H1 (cell line): ENCODE measurements around the gene SIPA1L3. TPM values are rescaled to one million over a fixed set of nuclear protein-coding genes. Genes with fewer than 3 reads are reported as not detected.

Experiments
- CTCF ChIA-PET: fragments of 300-600 bp; sonication (Branson Sonifier 250); formaldehyde crosslinking; loops from one replicate; lab custom pipeline; 2021; ENCODE audit not compliant: partially characterized antibody; lab: Charles Lee
- POLR2A ChIA-PET: fragments of 300-600 bp; sonication (Branson Sonifier 250); formaldehyde crosslinking; loops from one replicate; lab custom pipeline; 2021; ENCODE audit warnings: inconsistent platforms; ENCODE audit not compliant: partially characterized antibody; lab: Charles Lee
- DNase-seq, 2 experiments: peaks; one replicate each; pipeline versions ENCODE4 v3.0.0 to v3.0.0-alpha.2; 2010 to 2022; ENCODE audit warnings: low spot score in 2 of 2, low read depth in 1 of 2, mixed read lengths in 1 of 2
- FAIRE-seq: peaks from 2 replicates; lab custom pipeline; 2011; peaks lifted over from hg19 to GRCh38; lab: Jason Lieb, UNC
- H2AFZ ChIP-seq: 2 replicates; pipeline ENCODE4 v1.8.1; 2012; ENCODE audit warnings: low read length, inconsistent platforms
- H2AK5ac ChIP-seq: 2 replicates; pipeline ENCODE4 v1.6.1; 2013; ENCODE audit warnings: low read depth, low read length
- H2BK120ac ChIP-seq: replicated peaks from 2 replicates; pipeline ENCODE3; 2013; ENCODE audit warnings: low read depth, low read length, inconsistent platforms
- H2BK12ac ChIP-seq: 2 replicates; pipeline ENCODE4 v1.6.1; 2013; ENCODE audit warnings: low read depth, low read length
- H2BK15ac ChIP-seq: 2 replicates; pipeline ENCODE4 v1.6.1; 2013; ENCODE audit warnings: low read length
- H2BK20ac ChIP-seq: 2 replicates; pipeline ENCODE4 v1.6.1; 2013; ENCODE audit warnings: low read length
- H2BK5ac ChIP-seq: 2 replicates; pipeline ENCODE4 v1.6.1; 2013; ENCODE audit warnings: low read depth, low read length
- H3K14ac ChIP-seq: 2 replicates; pipeline ENCODE4 v1.6.1; 2013; ENCODE audit warnings: inconsistent platforms; ENCODE audit not compliant: insufficient read length
- H3K18ac ChIP-seq: 2 replicates; pipeline ENCODE4 v1.6.1; 2013; ENCODE audit warnings: low read length; ENCODE audit errors: extremely low read depth
- H3K23ac ChIP-seq: 2 replicates; pipeline ENCODE4 v1.6.1; 2013; ENCODE audit warnings: inconsistent platforms; ENCODE audit not compliant: insufficient read length
- H3K23me2 ChIP-seq: 2 replicates; pipeline ENCODE4 v1.6.1; 2013; ENCODE audit warnings: low read depth, low read length
- H3K27ac ChIP-seq: 2 replicates; pipeline ENCODE4 v1.6.1; 2011; ENCODE audit warnings: low read depth, low read length, inconsistent platforms
- H3K27me3 ChIP-seq, 4 experiments: replicated peaks in 1 of 4; 1 replicate in 1 of 4; 2 replicates in 3 of 4; pipeline versions ENCODE4 v1.6.1 to v1.8.1; 2011 to 2013; ENCODE audit warnings: low read length in 3 of 4, mild to moderate bottlenecking in 3 of 4, inconsistent platforms in 2 of 4, mixed read lengths in 2 of 4, moderate library complexity in 1 of 4; ENCODE audit not compliant: control insufficient read depth in 3 of 4, insufficient read depth in 3 of 4; ENCODE audit errors: extremely low read depth in 1 of 4
- H3K36me3 ChIP-seq, 4 experiments: 2 replicates each; pipeline versions ENCODE4 v1.6.1 to v1.8.1; 2011 to 2013; ENCODE audit warnings: mild to moderate bottlenecking in 4 of 4, low read length in 3 of 4, moderate library complexity in 2 of 4, control low read depth in 1 of 4, inconsistent platforms in 1 of 4; ENCODE audit not compliant: insufficient read depth in 4 of 4, control insufficient read depth in 2 of 4
- H3K4ac ChIP-seq: replicated peaks from 2 replicates; pipeline ENCODE3; 2013; ENCODE audit warnings: low read length, low read depth, mixed read lengths, inconsistent platforms; ENCODE audit not compliant: insufficient read length
- H3K4me1 ChIP-seq, 4 experiments: replicated peaks in 1 of 4; 1 replicate in 1 of 4; 2 replicates in 3 of 4; pipeline versions ENCODE4 v1.6.1 to v1.8.1; 2011 to 2013; ENCODE audit warnings: low read length in 3 of 4, inconsistent platforms in 2 of 4, mixed read lengths in 1 of 4; ENCODE audit not compliant: insufficient read depth in 4 of 4, control insufficient read depth in 3 of 4
- H3K4me2 ChIP-seq, 2 experiments: 2 replicates each; pipeline versions ENCODE4 v1.6.1 to v1.8.1; 2011 to 2013; ENCODE audit warnings: low read depth in 2 of 2, low read length in 2 of 2, control low read depth in 1 of 2, inconsistent platforms in 1 of 2, mild to moderate bottlenecking in 1 of 2; ENCODE audit not compliant: insufficient read depth in 1 of 2
- H3K4me3 ChIP-seq, 4 experiments: fragments of 200-600, 300-600 bp in 1 of 4; sonication (generic), shearing (Covaris generic), sonication (Bioruptor Twin) in 1 of 4; 2 replicates each; pipeline versions ENCODE4 v1.5.1 to v1.8.1; 2011 to 2016; ENCODE audit warnings: low read length in 4 of 4, low read depth in 3 of 4, control low read depth in 2 of 4, inconsistent platforms in 2 of 4, mild to moderate bottlenecking in 2 of 4, mixed read lengths in 1 of 4, moderate library complexity in 1 of 4; ENCODE audit not compliant: insufficient read depth in 2 of 4; ENCODE audit errors: extremely low read depth in 1 of 4
- H3K56ac ChIP-seq: replicated peaks from 2 replicates; pipeline ENCODE3; 2013; ENCODE audit warnings: low read depth, mild to moderate bottlenecking, mixed read lengths, low read length, inconsistent platforms; ENCODE audit not compliant: insufficient read length
- H3K79me1 ChIP-seq: 2 replicates; pipeline ENCODE4 v1.6.1; 2013; ENCODE audit warnings: low read depth, low read length, control low read depth
- H3K79me2 ChIP-seq, 2 experiments: 2 replicates each; pipeline versions ENCODE4 v1.6.1 to v1.8.1; 2012 to 2013; ENCODE audit warnings: low read length in 2 of 2, mild to moderate bottlenecking in 2 of 2, inconsistent platforms in 1 of 2; ENCODE audit not compliant: insufficient read depth in 2 of 2, control insufficient read depth in 1 of 2
- H3K9ac ChIP-seq, 4 experiments: replicated peaks in 1 of 4; 1 replicate in 1 of 4; 2 replicates in 3 of 4; pipeline versions ENCODE4 v1.6.1 to v1.8.1; 2011 to 2013; ENCODE audit warnings: low read depth in 3 of 4, low read length in 3 of 4, control low read depth in 2 of 4, mild to moderate bottlenecking in 2 of 4, moderate library complexity in 2 of 4, inconsistent platforms in 1 of 4; ENCODE audit errors: extremely low read depth in 1 of 4
- H3K9me3 ChIP-seq, 2 experiments: 2 replicates each; pipeline versions ENCODE4 v1.6.1 to v1.8.1; 2012 to 2013; ENCODE audit warnings: mild to moderate bottlenecking in 2 of 2, moderate library complexity in 2 of 2, control low read depth in 1 of 2, inconsistent platforms in 1 of 2, low read depth in 1 of 2, low read length in 1 of 2, mixed read lengths in 1 of 2; ENCODE audit not compliant: insufficient read depth in 2 of 2
- H4K20me1 ChIP-seq, 2 experiments: replicated peaks in 1 of 2; 2 replicates each; pipeline versions ENCODE3 to v1.8.1; 2011 to 2013; ENCODE audit warnings: inconsistent platforms in 2 of 2, low read length in 2 of 2, mild to moderate bottlenecking in 1 of 2; ENCODE audit not compliant: insufficient read depth in 2 of 2, control insufficient read depth in 1 of 2
- H4K5ac ChIP-seq: 2 replicates; pipeline ENCODE4 v1.6.1; 2013; ENCODE audit warnings: low read length, low read depth, mixed read lengths, inconsistent platforms; ENCODE audit not compliant: insufficient read length
- H4K8ac ChIP-seq: 2 replicates; pipeline ENCODE4 v1.8.0; 2013; ENCODE audit warnings: mild to moderate bottlenecking, moderate library complexity, low read length, inconsistent platforms; ENCODE audit not compliant: insufficient read depth; ENCODE audit errors: extremely low read depth
- H4K91ac ChIP-seq: replicated peaks from 2 replicates; pipeline ENCODE3; 2013; ENCODE audit warnings: low read length, mixed read lengths, inconsistent platforms; ENCODE audit not compliant: insufficient read length
- ATF2 ChIP-seq: IDR thresholded peaks from 2 replicates; pipeline ENCODE4 v1.6.1; 2012; ENCODE audit warnings: low read length, inconsistent platforms
- CBX8 ChIP-seq: fragments of 300-800, 300-1000 bp; sonication (generic); IDR thresholded peaks from 2 replicates; pipeline ENCODE4 v1.7.1; 2016; ENCODE audit warnings: low read depth, low read length, borderline replicate concordance
- MAX ChIP-seq: IDR thresholded peaks from 2 replicates; pipeline ENCODE4 v1.6.1; 2012; ENCODE audit warnings: inconsistent platforms
- NANOG ChIP-seq: IDR thresholded peaks from 2 replicates; pipeline ENCODE4 v1.6.1; 2011; ENCODE audit warnings: low read length, low read depth, mild to moderate bottlenecking, inconsistent platforms; ENCODE audit not compliant: insufficient read depth, poor library complexity, severe bottlenecking
- SIN3A ChIP-seq, 2 experiments: IDR thresholded peaks in 1 of 2; conservative IDR thresholded peaks in 1 of 2; 2 replicates each; pipeline ENCODE4 v1.6.1; 2011 to 2012; ENCODE audit warnings: low read length in 2 of 2, improper control_type of control experiment in 1 of 2, low read depth in 1 of 2, mild to moderate bottlenecking in 1 of 2
- TAF7 ChIP-seq: optimal IDR thresholded peaks from 2 replicates; pipeline ENCODE3; 2011; ENCODE audit warnings: low read depth, mild to moderate bottlenecking, inconsistent platforms, low read length, moderate library complexity, borderline replicate concordance
- TEAD4 ChIP-seq: IDR thresholded peaks from 2 replicates; pipeline ENCODE4 v1.6.1; 2012; ENCODE audit warnings: low read depth, low read length, inconsistent platforms, mixed read lengths
- YY1 ChIP-seq: IDR thresholded peaks from 2 replicates; pipeline ENCODE4 v1.6.1; 2011; ENCODE audit warnings: low read depth, mild to moderate bottlenecking, low read length
- WGBS, 2 experiments: shearing (Covaris generic) in 1 of 2; methylation state at CpG; one replicate each; pipeline versions ENCODE4 v1.1.6 to v1.1.7; 2013 to 2015; ENCODE audit warnings: low lambda C conversion rate in 2 of 2, mixed read lengths in 2 of 2, inconsistent platforms in 1 of 2, low coverage in 1 of 2, missing lambda C conversion rate in 1 of 2; ENCODE audit not compliant: insufficient replicate concordance in 2 of 2, insufficient coverage in 1 of 2, insufficient read length in 1 of 2; ENCODE audit errors: extremely low coverage in 1 of 2, missing lambda C conversion rate in 1 of 2; 5-methylcytosine and 5-hydroxymethylcytosine counted together
- polyA plus RNA-seq, 7 experiments: library from polyadenylated mRNA; depleted of rRNA in 3 of 7; stranded (reverse) in 5 of 7; unstranded in 2 of 7; fragments of >200 nt in 5 of 7; fragments of 200-250 nt in 2 of 7; gene quantifications; 1 replicate in 5 of 7; 2 replicates in 1 of 7; 4 replicates in 1 of 7; pipeline versions ENCODE4 v1.2.1 to v1.2.3, GENCODE V29; 2011 to 2013; ENCODE audit warnings: missing spikeins in 2 of 7, mixed read lengths in 2 of 7
- total RNA-seq: library from RNA; stranded (reverse); fragmentation: NEBNext Ultra II Directional; extraction: Animal tissue kit (Norgen Biotek cat#: 25700); gene quantifications from 2 replicates; pipeline ENCODE4 v1.2.1, GENCODE V29; 2021

Gene SIPA1L3
- total and polyA plus RNA-seq, 2 of the 8 experiments (the other 6 are each of a cell fraction or from before 2014, with no cell fraction given) = 15.0 to 54.9 TPM

- Histone ChIP-seq H3K4me3 (peak overlapping the region; percentile 31 to 50 (median 40); a peak in 5 of 8 replicates), H2BK12ac (peak overlapping the region; percentile 5; the same call in 1 of the 2 replicates), H3K79me1 (peaks cover 5% of the 10 kb centered on the region), H2BK15ac (0 out of 2 replicates have a peak overlapping the region, but pooled peaks have one; percentile 11), H4K8ac (peak overlapping the region; percentile 97), H2AFZ (no peak overlapping the region), H3K18ac (peak overlapping the region; percentile 55), H2AK5ac (peak overlapping the region; percentile 79), H4K91ac (peak overlapping the region; percentile 75), H3K27ac (peak overlapping the region; percentile 87), H3K27me3 (no peaks in the 10 kb centered on the region), H2BK5ac (peak overlapping the region; percentile 76), H3K23me2 (no peaks in the 10 kb centered on the region; the same call in none of the 2 replicates), H3K14ac (no peak overlapping the region), H3K9me3 (no peaks in the 10 kb centered on the region), H3K4me2 (peak overlapping the region; percentile 58 to 73), H3K9ac (peak overlapping the region; percentile 50 to 83 (median 73)), H3K4ac (peak overlapping the region; percentile 80), H3K4me1 (peaks cover 13 to 27% (median 22%) of the 10 kb centered on the region in 4 experiments), H2BK20ac (peak overlapping the region; percentile 66; the same call in 1 of the 2 replicates), H3K56ac (no peak overlapping the region), H3K23ac (no peak overlapping the region), H4K20me1 (no peaks in the 10 kb centered on the region), H4K5ac (peak overlapping the region; percentile 54), H3K36me3 (no peaks in the 10 kb centered on the region), H3K79me2 (peaks cover 0 to 26% of the 10 kb centered on the region in 2 experiments; a peak in 2 of 4 replicates), H2BK120ac (peak overlapping the region; percentile 12)
- DNase-seq (peak in 1 of 2 experiments; percentile 69), FAIRE-seq (no peak)
- 18% methylated on average over 18 of the region's 18 CpGs; no CpG with 5 or more reads in 1 of the 2 experiments for WGBS, 2 experiments
- CTCF ChIA-PET = interaction anchor here (0.6 to 2.8 kb wide), 16 partner anchors 9 to 794 kb away, joined by 3 to 15 read pairs (median 3); partner anchors contain the start of gene WDR87
- POLR2A ChIA-PET = interaction anchor here (0.7 to 4.7 kb wide), 20 partner anchors 9 to 207 kb away, joined by 3 to 66 read pairs (median 6); partner anchors contain the start of genes SIPA1L3 and WDR87
- peak; percentile 40 for TF ChIP-seq TAF7
- 0 out of 2 replicates have a peak, but pooled peaks have one; percentile 7 for TF ChIP-seq YY1
- peak; percentile 4 for TF ChIP-seq NANOG
- no peak for TF ChIP-seq CBX8
- TF ChIP-seq TEAD4 = 0 out of 2 replicates have a peak, but pooled peaks have one; percentile 29
- TF ChIP-seq MAX = peak; percentile 92
- no peak for TF ChIP-seq ATF2
- peak in 1 of 2 experiments; percentile 63; a peak in 1 of 4 replicates for TF ChIP-seq SIN3A (conservative IDR thresholded peaks at IDR 0.05 in 1 of 2, IDR thresholded peaks at IDR 0.05 in 1 of 2; ENCODE audit: low read depth in 1 of 2, low read length in 2 of 2)
Measured at GRCh38 chr19:38003438-38004185, 96.6 kb downstream of the SIPA1L3 start.
